ENCODE measurements around the gene OLFML1. TPM values are rescaled to one million over a fixed set of nuclear protein-coding genes. Genes with fewer than 3 reads are reported as not detected.
A peak's percentile ranks its signal among the peaks of the same experiment; 100 is the strongest.

The OLFML1 gene
- total RNA-seq, 6 experiments from 2014 or later, result 2.2 to 5.5 (median 3.0) TPM

DNA sequence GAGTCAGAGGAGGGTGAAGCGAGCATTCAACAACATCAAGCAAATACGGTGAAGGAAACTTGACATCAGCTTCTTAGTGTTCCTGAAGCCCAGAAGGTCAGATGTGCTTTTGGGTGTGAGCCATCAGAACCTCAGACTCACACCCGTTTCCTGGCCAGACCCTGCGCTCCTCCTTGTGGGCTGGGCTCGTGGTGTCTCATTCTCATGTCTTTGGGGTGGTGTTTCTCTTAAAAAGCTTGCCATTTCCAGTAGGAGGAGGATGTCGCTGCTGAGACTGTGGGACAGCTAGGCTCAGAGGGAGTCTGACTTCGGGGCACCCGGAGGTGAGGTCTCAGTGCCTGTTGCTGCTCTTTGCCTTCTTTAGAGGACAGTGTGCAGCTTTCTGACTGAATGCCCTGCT lies 52.7 kb downstream of the OLFML1 start:
- peak in 1 of 3 donors; percentile 24 for DNase-seq
- TF ChIP-seq, protein P1, sequence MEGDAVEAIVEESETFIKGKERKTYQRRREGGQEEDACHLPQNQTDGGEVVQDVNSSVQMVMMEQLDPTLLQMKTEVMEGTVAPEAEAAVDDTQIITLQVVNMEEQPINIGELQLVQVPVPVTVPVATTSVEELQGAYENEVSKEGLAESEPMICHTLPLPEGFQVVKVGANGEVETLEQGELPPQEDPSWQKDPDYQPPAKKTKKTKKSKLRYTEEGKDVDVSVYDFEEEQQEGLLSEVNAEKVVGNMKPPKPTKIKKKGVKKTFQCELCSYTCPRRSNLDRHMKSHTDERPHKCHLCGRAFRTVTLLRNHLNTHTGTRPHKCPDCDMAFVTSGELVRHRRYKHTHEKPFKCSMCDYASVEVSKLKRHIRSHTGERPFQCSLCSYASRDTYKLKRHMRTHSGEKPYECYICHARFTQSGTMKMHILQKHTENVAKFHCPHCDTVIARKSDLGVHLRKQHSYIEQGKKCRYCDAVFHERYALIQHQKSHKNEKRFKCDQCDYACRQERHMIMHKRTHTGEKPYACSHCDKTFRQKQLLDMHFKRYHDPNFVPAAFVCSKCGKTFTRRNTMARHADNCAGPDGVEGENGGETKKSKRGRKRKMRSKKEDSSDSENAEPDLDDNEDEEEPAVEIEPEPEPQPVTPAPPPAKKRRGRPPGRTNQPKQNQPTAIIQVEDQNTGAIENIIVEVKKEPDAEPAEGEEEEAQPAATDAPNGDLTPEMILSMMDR (IDR thresholded peaks at IDR 0.05), result no peak
- no peak for TF ChIP-seq POLR2A (IDR thresholded peaks at IDR 0.05)
- no peak overlapping the region for H3K4me3 ChIP-seq
- no peak for ATAC-seq
- H3K36me3 ChIP-seq, result no peaks in the 10 kb centered on the region
- intact Hi-C loops (cut with DNase I), result no loop called here
- no peaks in the 10 kb centered on the region for H3K27me3 ChIP-seq
- H3K9me3 ChIP-seq, result no peaks in the 10 kb centered on the region
- 60% methylated on average over 4 of the region's 8 CpGs for WGBS (ENCODE audit: insufficient coverage, low coverage, low lambda C conversion rate, missing lambda C conversion rate)
- peaks cover 0 to 13% (median 5%) of the 10 kb centered on the region in 4 donors for H3K4me1 ChIP-seq
- no peak overlapping the region for H3K27ac ChIP-seq

DNA sequence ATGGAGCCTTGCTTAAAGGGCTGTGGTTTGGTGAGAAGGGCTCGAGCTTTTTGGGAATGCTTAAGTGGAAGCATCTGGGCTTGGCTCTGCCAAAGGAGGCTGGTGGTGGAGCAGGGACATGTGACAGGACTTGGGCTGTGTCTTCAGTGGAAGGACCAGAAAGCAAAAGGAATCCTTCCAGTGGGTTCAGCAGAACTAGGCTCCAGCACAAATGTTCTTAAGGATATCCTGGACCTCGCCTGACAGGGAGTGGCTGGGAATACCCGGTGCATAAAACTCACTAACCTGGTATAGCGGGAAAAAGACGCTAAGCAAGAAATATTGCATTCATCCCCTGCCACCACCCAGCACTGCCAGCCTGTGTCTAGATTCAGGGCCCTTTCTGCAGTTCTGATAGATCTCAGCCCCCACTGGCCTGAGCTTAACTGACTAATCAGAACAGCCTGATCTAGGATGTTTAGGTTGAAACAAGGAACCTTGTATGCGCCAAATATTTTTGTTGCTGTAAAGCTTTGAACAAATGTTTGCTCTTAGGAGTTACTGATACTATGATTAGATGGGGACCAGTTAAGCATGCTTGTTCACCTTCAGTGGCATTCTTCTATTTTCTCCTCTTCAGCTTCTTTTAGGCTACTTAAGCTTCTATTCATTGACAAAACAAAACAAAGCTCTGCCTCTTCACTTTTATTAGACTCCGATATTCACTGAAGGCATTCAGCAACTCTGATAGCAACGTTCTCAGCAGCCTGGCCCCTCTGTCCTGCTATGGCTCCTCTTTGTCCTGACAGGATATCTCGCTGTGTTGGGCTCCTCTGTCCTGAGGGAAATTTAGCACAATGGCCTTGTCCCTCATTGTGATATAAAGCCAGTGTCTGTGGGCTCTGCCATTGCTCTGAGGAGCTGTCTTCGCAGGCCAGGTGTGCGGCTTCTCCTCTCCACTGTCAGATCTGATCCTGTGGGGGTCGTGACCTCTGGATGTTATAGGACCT lies 53.5 kb downstream of the OLFML1 start:
- Histone ChIP-seq H3K27ac (no peak overlapping the region), H3K4me3 (no peak overlapping the region), H3K36me3 (no peaks in the 10 kb centered on the region), H3K9me3 (no peaks in the 10 kb centered on the region), H3K27me3 (no peaks in the 10 kb centered on the region), H3K4me1 (peaks cover 0 to 6% (median 1%) of the 10 kb centered on the region in 4 donors)
- no peak for TF ChIP-seq POLR2A (IDR thresholded peaks at IDR 0.05)
- TF ChIP-seq, protein P1 (IDR thresholded peaks at IDR 0.05), result no peak
- intact Hi-C loops (cut with DNase I), result no loop called here
- DNase-seq (peak in 1 of 3 donors; percentile 39), ATAC-seq (no peak)
- WGBS (ENCODE audit: insufficient coverage, low coverage, low lambda C conversion rate, missing lambda C conversion rate), result 86% methylated on average over 8 of the region's 12 CpGs

DNA sequence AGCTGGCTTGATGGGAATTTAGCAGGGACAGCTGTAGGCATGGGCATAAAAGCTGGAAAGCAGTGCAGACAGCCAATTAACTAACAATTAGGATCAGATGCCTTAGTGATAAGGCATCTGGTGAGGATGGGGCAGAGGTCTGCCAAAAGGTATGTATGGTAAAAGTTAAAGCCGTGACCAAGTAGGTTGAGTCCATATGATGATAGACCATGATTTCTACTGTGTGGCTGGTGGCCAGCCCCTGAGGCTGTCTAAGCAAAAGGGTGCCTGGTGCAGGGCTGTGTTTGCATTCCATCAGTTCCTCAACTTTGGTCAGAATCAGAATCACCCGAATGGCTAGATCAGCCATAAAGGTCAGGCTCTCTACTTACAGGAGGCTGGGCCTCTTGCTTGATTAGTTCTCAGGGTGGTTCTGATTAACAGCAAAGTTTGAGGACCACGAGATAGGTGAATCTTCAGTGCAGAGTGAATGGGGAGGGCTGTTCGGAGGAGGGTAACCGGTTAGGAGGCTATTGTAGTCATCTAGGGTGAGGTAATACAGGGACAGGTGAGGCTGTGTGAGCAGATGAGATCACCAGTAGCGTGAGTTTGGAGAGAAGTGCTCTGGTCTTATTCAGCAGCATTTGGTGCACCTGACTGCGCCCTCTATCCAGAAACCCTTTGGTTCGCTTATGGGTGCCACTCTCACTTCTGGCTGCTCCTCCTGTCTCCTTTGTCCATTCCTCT lies 55.7 kb downstream of the OLFML1 start:
- Histone ChIP-seq H3K9me3 (no peaks in the 10 kb centered on the region), H3K27me3 (no peaks in the 10 kb centered on the region), H3K27ac (no peak overlapping the region), H3K4me1 (peaks cover 0 to 6% (median 0%) of the 10 kb centered on the region in 4 donors), H3K36me3 (no peaks in the 10 kb centered on the region), H3K4me3 (no peak overlapping the region)
- ATAC-seq, result peak in 1 of 4 donors; percentile 75
- intact Hi-C loops (cut with DNase I), result no loop called here
- TF ChIP-seq, protein P1 (IDR thresholded peaks at IDR 0.05), result no peak
- TF ChIP-seq POLR2A (IDR thresholded peaks at IDR 0.05), result no peak
- WGBS (ENCODE audit: insufficient coverage, low coverage, low lambda C conversion rate, missing lambda C conversion rate), result 88% methylated on average over 5 of the region's 8 CpGs
- DNase-seq, result peak in 1 of 3 donors; percentile 17

DNA sequence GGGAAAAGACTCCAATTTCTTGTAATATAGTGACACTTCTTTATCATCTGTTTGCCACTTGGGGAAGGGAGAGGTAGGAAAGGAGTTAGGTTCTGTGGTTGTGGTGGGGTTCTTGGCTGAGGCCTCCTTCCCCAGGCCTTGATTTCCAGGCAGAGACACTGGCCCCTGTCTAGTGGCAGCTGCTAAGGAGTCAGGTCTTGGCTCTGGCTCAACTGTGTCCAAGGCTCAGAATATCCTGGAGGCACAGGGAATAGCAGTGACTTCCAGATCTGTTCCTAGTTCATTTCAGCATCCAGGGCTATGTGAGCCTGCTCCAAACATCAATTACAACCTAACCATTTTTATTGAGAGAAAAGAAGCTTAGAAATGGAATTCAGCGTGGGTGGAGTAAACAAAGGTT lies 58.0 kb downstream of the OLFML1 start:
- TF ChIP-seq POLR2A (IDR thresholded peaks at IDR 0.05), result no peak
- TF ChIP-seq, protein P1 (IDR thresholded peaks at IDR 0.05), result no peak
- 71% methylated on average over 1 of the region's 1 CpG for WGBS (ENCODE audit: insufficient coverage, low coverage, low lambda C conversion rate, missing lambda C conversion rate)

More for the DNA sequence above, 58.0 kb downstream of the OLFML1 start:
- no peak for DNase-seq
- H3K4me1 ChIP-seq, result peaks cover 0 to 6% (median 0%) of the 10 kb centered on the region in 4 donors
- H3K36me3 ChIP-seq, result no peaks in the 10 kb centered on the region
- no peaks in the 10 kb centered on the region for H3K9me3 ChIP-seq
- intact Hi-C loops (cut with DNase I), result no loop called here
- H3K27ac ChIP-seq, result no peak overlapping the region
- H3K4me3 ChIP-seq, result no peak overlapping the region
- no peak for ATAC-seq
- H3K27me3 ChIP-seq, result no peaks in the 10 kb centered on the region

Data from right lobe of liver (tissue), 6 donors.